Measurements from ENCODE around the gene GABRB3.

GABRB3 gene

DNA sequence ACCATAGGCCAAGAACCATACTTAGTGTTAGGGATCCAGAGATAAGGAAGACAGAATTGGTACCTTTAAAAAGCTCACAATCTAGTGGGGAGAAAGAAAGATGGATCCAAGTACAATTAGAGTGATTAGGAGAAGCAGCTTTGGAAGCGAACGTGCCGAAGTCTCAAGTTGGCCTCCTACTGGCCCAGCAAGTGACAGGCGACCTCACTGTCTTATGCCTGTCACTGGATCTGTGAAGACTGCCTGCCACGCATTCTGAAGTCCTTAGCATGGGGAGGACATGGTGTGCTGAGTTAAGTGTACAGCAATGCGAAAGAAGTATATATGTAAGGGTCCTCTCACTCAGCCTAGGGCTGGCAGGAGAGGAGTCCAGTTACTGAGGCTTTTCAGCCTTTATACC, 141.0 kb downstream of the GABRB3 start:
- no peak for DNase-seq (ENCODE audit: low read depth in 2 of 2)

DNA sequence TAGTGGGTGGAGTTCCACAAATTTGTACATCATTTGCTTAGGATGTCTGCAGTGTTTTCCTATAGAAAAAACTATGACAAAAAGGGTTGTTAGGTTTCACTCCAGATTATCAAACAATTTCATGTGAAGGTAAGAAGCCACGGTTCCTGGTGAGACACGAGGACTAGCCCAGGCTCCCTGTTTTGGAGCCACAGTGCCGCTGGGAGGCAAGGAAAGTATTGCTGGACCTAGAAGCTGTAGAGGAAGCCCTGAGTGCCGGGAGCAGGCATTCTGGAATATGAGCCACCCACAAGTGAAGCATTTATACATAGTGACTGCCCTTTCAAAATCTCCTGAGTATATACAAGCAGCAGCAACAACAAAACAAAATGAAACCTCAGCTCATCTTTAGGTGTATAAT, 142.0 kb downstream of the GABRB3 start:
- DNase-seq (ENCODE audit: low read depth in 2 of 2): no peak

DNA sequence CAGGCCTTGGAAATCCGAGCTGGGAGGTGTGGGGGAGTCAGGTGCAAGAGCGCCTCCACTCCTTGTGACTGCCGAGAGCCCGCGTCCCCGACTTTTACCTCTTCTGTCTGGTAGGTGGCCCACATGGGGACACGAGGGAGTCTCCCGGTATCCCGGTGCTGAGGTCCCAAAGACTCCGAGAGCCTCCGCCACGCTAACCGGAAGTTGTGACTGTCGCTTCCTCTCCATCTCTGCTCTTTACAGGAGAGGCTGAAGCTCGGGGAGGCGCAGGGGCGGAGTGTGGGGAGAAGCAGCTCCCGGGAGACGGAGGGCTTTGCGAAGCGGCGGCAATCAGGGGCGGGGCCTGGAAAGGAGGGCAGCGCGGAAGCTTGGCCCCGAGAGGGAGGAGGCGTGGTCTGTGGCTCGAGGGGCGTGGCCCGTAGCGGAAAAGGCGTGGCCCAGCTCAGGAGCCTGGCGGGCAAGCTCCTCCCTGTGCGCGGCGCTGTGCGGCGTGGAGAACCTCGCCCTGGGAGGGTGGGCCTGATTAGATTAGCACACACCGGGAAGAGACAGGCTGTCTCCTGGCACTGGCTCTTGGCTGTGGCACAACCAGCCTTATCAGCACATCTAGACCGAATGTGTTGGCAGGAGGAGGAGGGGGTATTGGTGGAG, 143.9 kb downstream of the GABRB3 start:
- DNase-seq (ENCODE audit: low read depth in 2 of 2): no peak

DNA sequence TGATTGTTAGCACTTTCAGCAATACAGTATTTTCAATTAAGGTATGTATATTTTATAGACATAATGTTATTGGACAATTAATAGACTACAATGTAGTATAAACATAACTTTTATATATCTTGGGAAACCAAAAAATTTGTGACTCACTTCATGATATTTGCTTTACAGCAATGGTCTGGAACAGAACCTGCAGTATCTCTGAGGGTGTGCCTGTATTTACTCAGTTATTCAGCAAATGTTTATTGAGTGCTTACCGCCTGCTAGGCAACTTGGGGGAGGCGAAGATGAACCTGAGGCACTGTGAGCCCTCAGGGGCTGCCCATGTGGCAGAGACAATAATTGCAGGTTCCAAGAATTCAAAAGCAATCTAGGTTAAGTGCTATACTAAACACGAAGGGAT, 144.8 kb downstream of the GABRB3 start:
- DNase-seq (ENCODE audit: low read depth in 2 of 2): no peak

DNA sequence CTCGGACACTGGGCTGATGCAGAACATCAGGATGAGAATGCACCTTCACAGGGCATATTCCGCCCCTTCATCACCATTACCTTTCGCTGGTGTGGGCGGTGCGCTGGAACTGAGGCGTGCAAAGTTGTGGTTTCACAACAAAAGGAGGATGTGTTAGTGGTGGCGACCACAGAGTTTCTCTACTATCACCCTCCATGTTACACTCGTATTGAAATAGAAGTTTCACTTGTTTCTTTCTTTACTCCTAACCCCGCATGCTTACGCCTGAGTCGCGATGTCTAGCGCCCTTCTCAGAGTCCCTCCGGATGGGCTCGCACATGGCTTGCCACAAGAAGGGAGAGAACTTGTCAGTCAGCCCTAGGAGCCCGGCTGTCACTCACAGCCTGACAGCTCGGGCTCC, 148.7 kb downstream of the GABRB3 start:
- no peak for DNase-seq (ENCODE audit: low read depth in 2 of 2)

DNA sequence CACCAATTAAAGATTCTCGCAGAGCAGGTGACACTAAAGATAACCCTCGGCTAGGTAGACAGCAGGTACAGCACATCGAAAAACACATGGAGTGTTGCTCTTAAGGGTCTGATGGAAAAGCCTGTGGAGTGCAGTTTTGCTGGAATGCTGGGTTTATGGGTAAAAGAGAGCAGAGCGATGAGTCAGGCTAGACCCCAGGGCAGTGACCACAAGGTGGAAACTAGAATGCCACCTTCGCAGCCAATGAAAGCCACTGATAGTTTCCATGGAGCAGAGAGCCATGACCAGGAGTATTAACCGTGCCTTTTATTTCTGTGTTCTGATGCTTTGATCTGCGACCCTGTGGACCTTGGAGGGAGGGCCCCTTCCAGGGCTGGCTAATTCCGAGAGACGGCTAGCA, 149.8 kb downstream of the GABRB3 start:
- no peak for DNase-seq (ENCODE audit: low read depth in 2 of 2)

DNA sequence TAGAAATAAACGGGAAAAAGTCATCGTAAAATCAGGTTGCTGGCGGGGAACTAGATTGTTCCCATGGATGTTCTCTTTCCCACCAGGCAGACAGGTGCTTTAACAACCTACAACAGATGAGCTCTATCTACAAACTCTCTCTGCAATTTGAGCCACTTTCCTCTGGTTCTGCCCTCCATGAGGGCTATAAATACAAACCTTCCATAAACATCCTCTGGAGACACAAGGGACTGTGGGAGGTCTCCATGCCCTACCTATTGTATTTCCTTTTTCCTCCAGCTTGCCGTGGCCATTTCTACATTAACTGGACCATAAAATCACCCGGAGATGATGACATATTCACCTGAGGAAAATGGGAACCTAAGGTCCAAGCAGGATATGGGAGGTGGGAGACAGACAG, 151.1 kb downstream of the GABRB3 start:
- DNase-seq (ENCODE audit: low read depth in 2 of 2): no peak

DNA sequence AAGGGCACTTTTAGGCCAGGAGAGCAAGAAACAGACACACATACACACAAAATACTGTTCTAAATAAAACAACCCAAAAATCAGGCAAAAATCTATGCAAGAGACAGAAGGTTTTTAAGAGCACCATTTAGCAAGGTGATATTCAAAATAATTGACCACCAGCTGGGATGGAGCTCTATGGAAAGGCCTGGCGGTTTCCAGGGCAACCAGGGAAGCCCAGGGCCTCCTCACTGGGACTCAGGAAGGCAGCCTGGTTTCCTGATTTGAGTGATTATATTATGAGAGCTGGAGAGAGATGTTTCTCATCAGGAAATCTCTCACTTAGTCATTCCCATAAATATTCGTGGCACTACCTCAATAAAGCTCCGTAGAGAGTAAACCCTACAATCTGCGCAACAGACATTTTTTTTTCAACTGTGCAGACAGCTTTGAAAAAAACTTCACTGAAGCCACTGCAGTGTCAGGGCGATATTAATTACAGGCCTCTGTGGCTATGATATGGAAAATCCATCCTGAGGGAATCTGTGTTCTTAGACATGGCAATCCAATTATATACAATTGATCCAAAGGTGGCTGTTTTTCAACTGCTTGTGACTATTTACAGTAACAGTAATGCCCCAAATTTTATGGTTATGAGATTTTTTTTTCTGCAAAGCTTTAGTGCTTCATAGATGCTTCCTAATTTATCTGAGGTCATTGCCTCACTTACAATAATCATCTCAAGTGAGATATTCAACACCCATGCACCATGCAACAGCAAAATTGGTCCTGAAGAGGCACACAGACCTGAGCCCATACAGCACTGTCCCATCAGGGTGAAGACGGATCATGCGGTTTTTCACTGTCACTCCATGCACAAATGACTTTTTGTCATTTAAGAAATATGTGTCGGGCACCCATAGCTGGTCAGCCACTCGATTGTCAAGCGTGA, 152.1 kb downstream of the GABRB3 start:
- no peak for DNase-seq (ENCODE audit: low read depth in 2 of 2)

DNA sequence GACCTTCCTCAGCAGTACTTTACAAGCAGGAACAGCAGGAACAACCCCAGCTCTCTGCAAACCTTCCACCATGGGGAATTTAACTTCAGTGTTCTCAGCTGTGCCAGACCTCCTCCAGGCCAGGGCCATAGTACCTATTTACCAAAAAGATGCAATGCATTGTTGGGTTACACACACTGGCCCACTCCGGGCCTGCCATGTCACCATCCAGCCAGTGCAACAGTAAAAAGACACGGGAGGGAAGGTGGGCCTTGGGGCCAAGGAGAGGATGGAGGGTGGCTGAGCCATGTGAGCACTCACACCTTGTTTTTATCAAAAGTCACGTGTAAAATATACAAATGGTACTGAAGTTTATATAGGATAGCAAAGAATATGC, 157.0 kb downstream of the GABRB3 start:
- DNase-seq (ENCODE audit: low read depth in 2 of 2): no peak

DNA sequence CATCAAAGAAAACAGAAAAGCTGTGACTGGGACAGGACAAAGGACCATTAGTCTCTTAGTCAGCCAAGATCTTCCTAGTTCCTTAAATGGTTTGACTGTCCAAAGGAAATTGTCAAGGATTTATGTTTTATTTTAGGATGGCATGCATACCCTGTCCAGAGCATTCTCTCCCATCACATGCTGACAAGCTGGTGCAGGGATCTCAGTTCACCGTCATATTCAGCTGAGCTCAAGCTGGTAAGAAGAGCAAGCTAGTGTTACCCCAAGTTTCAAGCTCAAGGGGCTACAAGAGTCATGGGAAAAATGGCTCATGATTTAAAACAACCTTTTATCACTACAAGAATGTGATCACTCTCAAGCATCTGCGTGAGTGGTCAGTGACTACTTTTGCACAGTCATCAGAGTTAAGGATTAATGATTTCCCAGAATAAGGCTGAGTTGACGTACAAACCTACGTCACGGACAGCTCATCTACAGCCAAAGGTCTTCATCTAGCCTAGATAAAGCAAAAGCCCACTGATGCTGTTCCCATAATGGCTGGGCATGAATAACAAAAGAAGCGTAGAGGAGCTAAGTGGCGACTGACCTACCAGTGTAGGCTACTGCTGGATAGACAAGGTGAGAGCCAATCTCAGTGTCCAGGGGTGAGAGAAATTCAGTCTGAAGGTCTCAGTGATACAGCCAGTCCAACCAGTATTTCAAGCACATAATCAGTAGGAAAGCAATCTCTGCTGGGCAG, 157.5 kb downstream of the GABRB3 start:
- DNase-seq (ENCODE audit: low read depth in 2 of 2): no peak

DNA sequence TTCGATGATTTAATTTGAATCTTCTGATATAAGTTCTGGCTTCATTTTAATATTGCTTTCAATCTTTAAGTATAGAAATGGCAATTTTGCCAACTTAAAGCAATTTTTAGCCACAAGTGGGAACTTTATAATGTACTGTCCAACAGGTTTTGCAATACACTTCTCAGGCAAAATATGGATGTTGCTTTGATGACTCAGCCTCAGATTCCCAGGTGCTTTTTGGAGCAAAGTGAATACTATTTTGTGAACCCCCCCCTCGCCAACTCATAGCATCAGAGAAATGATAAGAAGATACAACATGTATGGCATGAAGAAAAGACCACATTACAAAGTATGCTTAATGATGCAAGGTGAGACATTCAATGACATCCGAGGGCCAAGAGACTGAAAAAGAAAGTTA, 158.1 kb downstream of the GABRB3 start:
- no peak for DNase-seq (ENCODE audit: low read depth in 2 of 2)

DNA sequence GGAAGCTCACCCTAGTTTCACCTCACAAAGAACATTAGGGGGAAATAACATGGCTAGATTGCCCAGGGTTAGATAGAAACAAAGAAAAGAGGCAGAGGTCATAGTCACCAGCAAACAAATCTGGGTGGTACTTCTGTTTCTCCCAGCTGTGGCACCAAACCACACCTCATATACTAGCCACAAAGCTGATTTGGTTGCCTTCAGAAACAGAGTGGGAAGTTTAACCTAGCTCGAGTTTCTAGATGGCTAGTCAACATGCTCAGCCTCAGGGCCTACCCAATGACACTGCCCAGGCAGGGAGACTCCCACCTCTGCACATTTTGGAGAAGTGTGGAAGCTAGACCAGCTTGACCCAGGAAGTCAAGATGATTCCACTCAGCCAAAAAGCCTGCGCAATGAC, 174.2 kb downstream of the GABRB3 start:
- DNase-seq (ENCODE audit: low read depth in 2 of 2): no peak

DNA sequence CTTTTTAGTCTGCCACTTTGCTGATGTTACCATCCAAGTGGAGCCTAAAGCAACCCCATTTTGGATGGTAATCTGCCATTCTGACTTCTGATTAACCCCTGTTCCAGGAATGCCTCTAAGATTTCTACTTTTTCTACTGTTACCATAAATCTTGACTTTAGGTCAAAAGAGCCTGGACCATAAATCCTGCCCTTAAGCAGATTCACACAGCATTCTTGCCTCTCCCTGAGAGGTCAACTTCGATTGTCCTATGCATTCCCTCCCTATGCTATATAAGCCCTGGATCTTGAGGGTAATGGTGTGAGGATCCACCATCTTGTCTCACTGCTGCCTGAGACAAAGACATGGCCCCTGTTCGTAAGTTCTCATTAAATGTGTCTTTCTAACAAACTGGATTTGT, 177.3 kb downstream of the GABRB3 start:
- no peak for DNase-seq (ENCODE audit: low read depth in 2 of 2)

DNA sequence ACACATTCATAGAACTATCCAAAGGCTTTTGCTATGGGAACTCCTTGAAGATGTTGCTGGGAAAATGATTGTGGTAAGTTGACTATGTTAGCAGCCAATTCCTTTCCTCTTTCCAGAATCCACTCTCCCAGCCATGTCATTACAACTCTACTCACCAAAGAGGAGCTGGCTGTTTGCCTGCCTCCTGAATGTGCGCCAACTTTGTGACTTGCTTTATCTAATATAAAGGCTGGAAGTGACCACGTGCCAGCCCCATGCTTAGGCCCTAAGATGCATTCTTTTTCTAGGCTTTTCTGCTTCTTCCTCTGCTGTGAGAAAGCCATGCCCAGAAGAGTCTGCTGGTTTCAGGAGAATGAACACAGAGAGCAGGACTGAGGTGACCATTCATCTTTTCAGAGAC, 182.2 kb downstream of the GABRB3 start:
- no peak for DNase-seq (ENCODE audit: low read depth in 2 of 2)

DNA sequence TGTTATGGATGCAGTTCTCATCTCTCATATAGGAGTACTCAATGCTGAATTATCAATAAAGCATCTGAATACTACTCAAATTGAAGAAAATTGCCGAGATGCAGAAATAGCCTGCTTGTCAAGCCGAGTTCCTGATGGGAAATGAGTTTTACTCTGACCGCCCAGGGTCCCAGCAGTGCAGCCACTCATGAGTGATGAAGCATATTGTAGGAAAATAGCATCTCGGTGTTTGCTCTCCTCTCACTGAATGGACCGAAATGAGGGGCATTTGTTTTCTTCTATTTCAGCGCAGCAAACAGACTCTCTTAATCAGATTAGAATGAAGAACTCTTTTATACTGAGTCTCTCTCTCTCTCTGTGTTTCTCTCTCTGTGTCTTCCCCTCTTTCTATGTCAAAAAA, 190.0 kb downstream of the GABRB3 start:
- DNase-seq (ENCODE audit: low read depth in 2 of 2): no peak

DNA sequence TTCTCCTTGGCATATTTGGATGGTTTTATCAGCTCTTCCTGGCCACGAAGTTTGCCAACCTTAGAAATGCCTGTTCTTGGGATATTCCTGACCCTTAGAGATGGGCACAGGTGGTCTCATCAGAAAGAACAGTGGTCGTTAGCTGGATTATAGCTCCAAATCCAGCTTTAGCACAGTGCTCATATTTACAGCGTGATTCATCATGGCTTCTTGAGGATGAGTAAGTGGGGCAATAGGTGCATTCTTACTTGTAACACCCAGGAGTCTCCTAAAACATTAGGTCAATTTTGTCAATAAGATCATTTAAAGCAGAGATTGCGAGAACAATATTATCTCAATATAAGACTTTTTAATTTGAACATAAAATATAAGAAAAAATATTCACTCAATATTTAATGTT, 191.9 kb downstream of the GABRB3 start:
- no peak for DNase-seq (ENCODE audit: low read depth in 2 of 2)

DNA sequence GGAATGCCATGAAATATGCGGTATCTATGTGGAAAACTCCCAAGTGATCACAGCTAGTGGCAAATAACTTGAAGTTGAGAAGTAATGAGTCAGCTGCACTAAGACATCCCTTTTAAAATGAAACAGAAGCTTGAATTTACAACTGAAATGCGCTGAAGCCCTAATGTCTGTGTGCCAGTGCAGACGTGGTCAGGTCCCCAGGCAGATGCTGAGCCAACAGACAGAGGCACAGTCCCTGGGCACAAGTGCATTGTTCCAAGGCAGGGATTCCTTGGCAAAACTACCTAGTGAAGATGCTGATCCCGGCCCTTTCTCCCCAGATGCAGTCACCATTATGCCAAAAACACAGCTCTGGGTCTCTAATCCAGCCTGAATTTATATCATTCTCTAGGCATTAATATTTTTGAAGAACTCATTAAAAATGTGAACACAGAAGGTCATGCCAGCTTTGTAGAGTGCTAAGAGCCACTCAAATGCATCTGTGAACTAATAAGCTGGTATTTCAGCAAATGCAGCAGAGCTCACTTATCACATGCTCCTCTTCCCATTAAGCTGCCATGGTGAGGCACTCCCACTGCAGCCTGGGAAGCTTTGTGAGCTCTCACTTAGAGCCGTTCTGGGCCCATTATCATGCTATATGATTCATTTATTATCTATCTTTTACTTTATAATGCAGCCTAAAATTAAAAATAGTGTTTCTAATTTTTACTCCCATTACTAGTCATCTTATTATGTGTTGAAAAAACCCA, 200.1 kb downstream of the GABRB3 start:
- no peak for DNase-seq (ENCODE audit: low read depth in 2 of 2)

DNA sequence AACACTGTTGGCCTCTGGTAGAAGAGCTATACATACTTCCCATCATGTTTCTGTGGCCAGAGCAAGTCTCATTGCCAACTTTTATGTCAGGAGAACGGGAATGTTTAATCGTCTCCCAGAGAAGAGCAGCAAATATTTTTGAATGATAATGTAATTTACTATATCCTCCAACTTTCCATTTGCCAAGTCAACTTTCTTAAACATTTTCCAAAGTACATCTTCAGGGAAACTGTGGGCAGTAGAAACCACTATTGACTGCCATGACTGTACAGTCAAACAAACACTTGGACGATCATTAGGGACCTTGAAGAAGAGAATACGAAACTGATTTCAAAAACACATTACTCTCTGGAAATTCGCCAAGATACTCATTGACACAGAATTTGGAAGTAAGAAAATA, 201.5 kb downstream of the GABRB3 start:
- no peak for DNase-seq (ENCODE audit: low read depth in 2 of 2)

DNA sequence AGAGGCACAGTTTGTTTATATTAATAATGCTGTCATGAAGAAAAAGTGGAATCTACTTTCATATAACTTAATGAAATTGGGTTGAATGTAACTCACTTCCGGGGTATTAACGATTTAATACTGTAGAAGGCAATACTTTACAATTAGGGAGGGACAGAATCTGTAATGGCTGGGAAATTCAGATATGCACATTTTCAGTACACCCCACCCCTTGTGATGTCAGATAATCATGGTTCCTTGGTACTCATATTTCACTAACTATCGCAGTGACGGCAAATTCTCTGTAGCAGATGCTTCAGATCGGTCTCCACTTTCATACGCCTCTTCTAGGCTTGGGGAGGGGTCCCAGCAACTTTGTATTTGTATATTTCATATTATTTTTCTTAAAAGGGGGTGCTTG, 207.3 kb downstream of the GABRB3 start:
- no peak for DNase-seq (ENCODE audit: low read depth in 2 of 2)

DNA sequence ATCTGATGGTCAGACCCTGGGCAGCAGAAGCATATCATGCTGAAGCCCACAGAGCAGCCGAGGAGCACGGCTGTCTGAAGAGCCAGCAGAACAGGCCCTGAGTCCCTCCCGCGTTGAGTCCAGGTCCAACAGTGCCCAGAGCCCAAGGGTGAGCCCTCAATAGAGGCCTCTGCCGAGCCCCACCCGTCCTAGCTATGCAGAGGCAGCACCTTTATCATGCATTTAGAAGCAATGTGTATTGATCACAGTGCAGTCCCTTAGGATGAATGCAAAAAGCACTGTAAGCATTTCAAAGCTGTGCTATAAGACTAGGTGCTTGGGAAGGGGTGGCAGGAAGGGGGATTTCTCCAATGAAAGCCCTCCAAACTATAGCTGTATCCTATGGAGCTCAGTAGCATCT, 208.5 kb downstream of the GABRB3 start:
- no peak for DNase-seq (ENCODE audit: low read depth in 2 of 2)

DNA sequence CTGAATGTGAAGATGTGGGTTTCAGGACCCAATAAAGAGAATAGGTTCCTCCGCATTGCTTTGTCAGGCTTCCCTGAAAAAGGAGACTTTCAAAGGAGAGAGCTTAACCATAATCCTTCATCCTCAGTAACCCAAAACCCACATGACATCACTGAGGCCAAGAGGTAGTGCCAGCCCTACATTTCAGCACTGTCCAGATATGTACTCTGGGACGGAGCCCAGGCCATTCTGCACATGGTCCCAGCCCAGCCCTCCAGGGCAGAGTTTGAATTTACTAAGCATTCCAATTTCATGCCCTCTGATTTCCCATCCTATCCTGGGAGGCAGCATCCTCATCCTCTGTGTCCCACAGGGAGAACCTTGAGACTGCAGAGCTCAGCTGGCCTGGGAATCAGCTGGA, 210.5 kb downstream of the GABRB3 start:
- DNase-seq (ENCODE audit: low read depth in 2 of 2): no peak

DNA sequence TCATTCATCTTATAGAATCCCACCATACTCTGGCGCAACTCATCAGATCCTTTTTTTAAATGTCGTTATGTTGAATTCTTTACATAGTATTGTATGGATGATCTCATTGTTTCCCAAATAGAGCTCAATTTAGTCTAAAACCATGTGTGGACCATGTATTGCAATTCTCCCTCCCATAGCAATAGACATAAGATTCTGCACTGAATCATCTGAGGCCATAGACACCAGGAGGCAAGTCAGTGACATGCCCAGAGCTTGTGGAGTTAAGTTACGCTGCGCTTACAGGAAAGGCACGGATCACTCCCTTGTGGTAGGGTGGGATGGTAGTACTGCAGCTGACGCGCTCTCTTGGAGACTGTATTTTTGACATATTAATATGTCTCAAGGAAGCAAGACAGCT, 211.0 kb downstream of the GABRB3 start:
- no peak for DNase-seq (ENCODE audit: low read depth in 2 of 2)
